GM23338 (cell line): Measurements from ENCODE around the gene SERPING1. TPM values are rescaled to one million over a fixed set of nuclear protein-coding genes. Genes with fewer than 3 reads are reported as not detected.
A peak's percentile ranks its signal among the peaks of the same experiment; 100 is the strongest.

Source experiments
- ATAC-seq: fragments of 200-7000 bp; cut with Tn5 transposase; 3 replicates; pipeline ENCODE4 v1.9.1; 2020
- DNase-seq: peaks from one replicate; pipeline ENCODE4 v3.0.0-alpha.2; 2015; ENCODE audit warnings: low spot score
- H2AFZ ChIP-seq: fragments of 200-600 bp; sonication (generic); 2 replicates; pipeline ENCODE4 v1.8.0; 2016; ENCODE audit warnings: antibody characterized with exemption, mild to moderate bottlenecking, moderate library complexity
- H3F3A ChIP-seq: fragments of 200-600 bp; sonication (generic); replicated peaks from 2 replicates; pipeline ENCODE4 v1.8.0; 2017; ENCODE audit warnings: antibody characterized with exemption, mixed run types, low read depth
- H3K27ac ChIP-seq: fragments of 200-600 bp; sonication (generic); 2 replicates; pipeline ENCODE4 v1.6.1; 2016; ENCODE audit warnings: low read depth
- H3K27me3 ChIP-seq: fragments of 200-600 bp; sonication (generic); 2 replicates; pipeline ENCODE4 v1.8.0; 2016; ENCODE audit warnings: mild to moderate bottlenecking, mixed run types, moderate library complexity; ENCODE audit not compliant: insufficient read depth
- H3K36me3 ChIP-seq: fragments of 200-600 bp; sonication (generic); 2 replicates; pipeline ENCODE4 v1.8.0; 2016; ENCODE audit warnings: mild to moderate bottlenecking; ENCODE audit not compliant: insufficient read depth
- H3K4me1 ChIP-seq: fragments of 200-600 bp; sonication (generic); 2 replicates; pipeline ENCODE4 v1.8.0; 2016; ENCODE audit warnings: mild to moderate bottlenecking, moderate library complexity; ENCODE audit not compliant: insufficient read depth
- H3K4me2 ChIP-seq: fragments of 200-600 bp; sonication (generic); 2 replicates; pipeline ENCODE4 v1.7.1; 2017; ENCODE audit warnings: mixed run types
- H3K4me3 ChIP-seq: fragments of 200-600 bp; sonication (generic); 2 replicates; pipeline ENCODE4 v1.6.1; 2016; ENCODE audit warnings: mixed run types
- H3K79me2 ChIP-seq: fragments of 200-600 bp; sonication (generic); replicated peaks from 2 replicates; pipeline ENCODE4 v1.8.0; 2017; ENCODE audit warnings: mild to moderate bottlenecking; ENCODE audit not compliant: insufficient read depth
- H3K9me2 ChIP-seq: fragments of 200-600 bp; sonication (generic); 2 replicates; pipeline ENCODE4 v1.8.0; 2017; ENCODE audit not compliant: insufficient read depth
- H4K20me1 ChIP-seq: fragments of 200-600 bp; sonication (generic); replicated peaks from 2 replicates; pipeline ENCODE4 v1.8.0; 2017; ENCODE audit warnings: mild to moderate bottlenecking; ENCODE audit not compliant: insufficient read depth
- H3K27ac Mint-ChIP-seq: 2 replicates; pipeline ENCODE4 v1.8.0; 2020; ENCODE audit warnings: inconsistent platforms, mild to moderate bottlenecking, moderate library complexity, mixed read lengths
- H3K27me3 Mint-ChIP-seq: 3 replicates; pipeline ENCODE4 v1.8.0; 2022; ENCODE audit warnings: low read depth, mild to moderate bottlenecking, moderate library complexity, mixed read lengths, inconsistent platforms; ENCODE audit not compliant: insufficient read depth, poor library complexity
- H3K36me3 Mint-ChIP-seq: 3 replicates; pipeline ENCODE4 v1.8.0; 2021; ENCODE audit warnings: low read depth, mild to moderate bottlenecking, inconsistent platforms, moderate library complexity, mixed read lengths
- H3K4me1 Mint-ChIP-seq: 3 replicates; pipeline ENCODE4 v1.8.0; 2020; ENCODE audit warnings: mild to moderate bottlenecking, inconsistent platforms, mixed read lengths
- H3K4me3 Mint-ChIP-seq: 3 replicates; pipeline ENCODE4 v1.8.0; 2021; ENCODE audit warnings: moderate library complexity, mild to moderate bottlenecking, inconsistent platforms, mixed read lengths
- H3K9me3 Mint-ChIP-seq: 3 replicates; pipeline ENCODE4 v1.8.0; 2020; ENCODE audit warnings: moderate library complexity, mild to moderate bottlenecking, inconsistent platforms, mixed read lengths
- CREB1 ChIP-seq: fragments of 250-450 bp; sonication (Bioruptor Pico); IDR thresholded peaks from 2 replicates; pipeline ENCODE4 v1.5.0; 2020; ENCODE audit warnings: low read depth, mild to moderate bottlenecking, moderate library complexity
- CTCF ChIP-seq, 2 experiments: fragments of 200-600 bp in 1 of 2; sonication (generic) in 1 of 2; conservative IDR thresholded peaks; 2 replicates each; pipeline versions ENCODE4 v1.5.1 to v1.6.1; 2016 to 2017; ENCODE audit warnings: antibody characterized with exemption in 2 of 2, low read depth in 2 of 2, mild to moderate bottlenecking in 2 of 2, moderate library complexity in 1 of 2
- ETS1 ChIP-seq: IDR thresholded peaks from 2 replicates; pipeline ENCODE4 v1.6.1; 2016; ENCODE audit warnings: antibody characterized with exemption
- EZH2phosphoT487 ChIP-seq: fragments of 200-600 bp; sonication (generic); IDR thresholded peaks from one replicate; pipeline ENCODE4 v1.8.1; 2018; ENCODE audit warnings: antibody characterized with exemption; ENCODE audit not compliant: unreplicated experiment
- JUNB ChIP-seq: IDR thresholded peaks from one replicate; pipeline ENCODE4 v1.6.1; 2016; ENCODE audit warnings: antibody characterized with exemption; ENCODE audit not compliant: unreplicated experiment
- NANOG ChIP-seq: IDR thresholded peaks from 2 replicates; pipeline ENCODE4 v1.6.1; 2016; ENCODE audit warnings: antibody characterized with exemption, borderline replicate concordance
- POLR2AphosphoS5 ChIP-seq: IDR thresholded peaks from 2 replicates; pipeline ENCODE4 v1.6.1; 2016; ENCODE audit warnings: antibody characterized with exemption, low read depth
- STAT1 ChIP-seq: IDR thresholded peaks from one replicate; pipeline ENCODE4 v1.6.1; 2016; ENCODE audit warnings: antibody characterized with exemption; ENCODE audit not compliant: unreplicated experiment
- ZNF114 ChIP-seq: fragments of 250-450 bp; sonication (Bioruptor Pico); IDR thresholded peaks from 2 replicates; pipeline ENCODE4 v1.5.0; 2020; ENCODE audit warnings: mild to moderate bottlenecking, moderate library complexity
- ZNF331 ChIP-seq: fragments of 250-450 bp; sonication (Bioruptor Pico); IDR thresholded peaks from 2 replicates; pipeline ENCODE4 v1.5.0; 2020; ENCODE audit warnings: low read depth, mild to moderate bottlenecking, moderate library complexity
- ZNF462 ChIP-seq: fragments of 250-450 bp; sonication (Bioruptor Pico); IDR thresholded peaks from 2 replicates; pipeline ENCODE4 v1.5.0; 2020; ENCODE audit warnings: mild to moderate bottlenecking, moderate library complexity
- polyA plus RNA-seq: library from polyadenylated mRNA; unstranded; fragments of >200 nt; fragmentation: Nextera tagmentation; extraction: Ambion mirVana; gene quantifications from 2 replicates; pipeline ENCODE4 v1.2.1, GENCODE V29; 2016
- total RNA-seq: library from RNA; depleted of rRNA; stranded (reverse); fragments of >200 nt; shearing (Covaris generic); gene quantifications from 2 replicates; pipeline ENCODE4 v1.2.3, GENCODE V29; 2014
- TF ChIP-seq, protein P1 (sequence below): IDR thresholded peaks from one replicate; pipeline ENCODE4 v1.6.1; 2018; ENCODE audit warnings: antibody characterized with exemption; ENCODE audit not compliant: unreplicated experiment

The SERPING1 gene
- total and polyA plus RNA-seq, 2 experiments from 2014 or later: 42.3 to 54.7 TPM

DNA sequence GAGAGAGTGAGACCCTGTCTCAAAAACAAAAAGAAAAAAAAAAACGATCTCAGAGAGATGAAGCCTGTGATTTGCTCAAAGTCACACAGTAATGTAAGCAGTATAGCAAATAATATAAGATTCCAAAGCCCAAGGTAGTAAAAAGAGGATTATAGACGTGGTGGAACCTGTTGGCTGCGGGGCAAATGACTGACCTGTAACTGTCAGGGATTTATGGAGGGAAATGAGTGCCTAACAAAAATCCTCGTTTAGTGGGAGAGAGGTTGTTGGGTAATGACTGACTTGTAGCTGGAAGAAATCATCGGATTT is 59.4 kb downstream of the SERPING1 start:
- Histone ChIP-seq H3K27ac (no peak overlapping the region), H3K79me2 (peaks cover 19% of the 10 kb centered on the region), H4K20me1 (0 out of 2 replicates have a peak, but pooled peaks cover 4% of the 10 kb centered on the region), H3K4me1 (peaks cover 7% of the 10 kb centered on the region), H2AFZ (no peak overlapping the region), H3K27me3 (peaks cover 22% of the 10 kb centered on the region), H3K4me3 (peak overlapping the region; percentile 81), H3K9me2 (no peaks in the 10 kb centered on the region), H3K36me3 (peaks cover 18% of the 10 kb centered on the region), H3F3A (0 out of 2 replicates have a peak, but pooled peaks cover 3% of the 10 kb centered on the region), H3K4me2 (peak overlapping the region; percentile 68)
- DNase-seq (no peak), ATAC-seq (no peak)
- Mint-ChIP-seq H3K27me3 (peaks cover 23% of the 10 kb centered on the region), H3K36me3 (peaks cover 25% of the 10 kb centered on the region), H3K27ac (no peak overlapping the region), H3K4me1 (peaks cover 19% of the 10 kb centered on the region), H3K4me3 (peak overlapping the region; percentile 99), H3K9me3 (no peaks in the 10 kb centered on the region; the same call in 2 of the 3 replicates)
- TF ChIP-seq CREB1 (CRISPR knock-in tag) (no peak), ETS1 (no peak), ZNF331 (no peak), CTCF (conservative IDR thresholded peaks at IDR 0.05; ENCODE audit: low read depth in 2 of 2) (no peak), NANOG (no peak), STAT1 (no peak), JUNB (no peak), ZNF114 (CRISPR knock-in tag) (no peak), POLR2AphosphoS5 (no peak), ZNF462 (CRISPR knock-in tag) (no peak), EZH2phosphoT487 (no peak)
- TF ChIP-seq, protein P1, sequence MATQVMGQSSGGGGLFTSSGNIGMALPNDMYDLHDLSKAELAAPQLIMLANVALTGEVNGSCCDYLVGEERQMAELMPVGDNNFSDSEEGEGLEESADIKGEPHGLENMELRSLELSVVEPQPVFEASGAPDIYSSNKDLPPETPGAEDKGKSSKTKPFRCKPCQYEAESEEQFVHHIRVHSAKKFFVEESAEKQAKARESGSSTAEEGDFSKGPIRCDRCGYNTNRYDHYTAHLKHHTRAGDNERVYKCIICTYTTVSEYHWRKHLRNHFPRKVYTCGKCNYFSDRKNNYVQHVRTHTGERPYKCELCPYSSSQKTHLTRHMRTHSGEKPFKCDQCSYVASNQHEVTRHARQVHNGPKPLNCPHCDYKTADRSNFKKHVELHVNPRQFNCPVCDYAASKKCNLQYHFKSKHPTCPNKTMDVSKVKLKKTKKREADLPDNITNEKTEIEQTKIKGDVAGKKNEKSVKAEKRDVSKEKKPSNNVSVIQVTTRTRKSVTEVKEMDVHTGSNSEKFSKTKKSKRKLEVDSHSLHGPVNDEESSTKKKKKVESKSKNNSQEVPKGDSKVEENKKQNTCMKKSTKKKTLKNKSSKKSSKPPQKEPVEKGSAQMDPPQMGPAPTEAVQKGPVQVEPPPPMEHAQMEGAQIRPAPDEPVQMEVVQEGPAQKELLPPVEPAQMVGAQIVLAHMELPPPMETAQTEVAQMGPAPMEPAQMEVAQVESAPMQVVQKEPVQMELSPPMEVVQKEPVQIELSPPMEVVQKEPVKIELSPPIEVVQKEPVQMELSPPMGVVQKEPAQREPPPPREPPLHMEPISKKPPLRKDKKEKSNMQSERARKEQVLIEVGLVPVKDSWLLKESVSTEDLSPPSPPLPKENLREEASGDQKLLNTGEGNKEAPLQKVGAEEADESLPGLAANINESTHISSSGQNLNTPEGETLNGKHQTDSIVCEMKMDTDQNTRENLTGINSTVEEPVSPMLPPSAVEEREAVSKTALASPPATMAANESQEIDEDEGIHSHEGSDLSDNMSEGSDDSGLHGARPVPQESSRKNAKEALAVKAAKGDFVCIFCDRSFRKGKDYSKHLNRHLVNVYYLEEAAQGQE: no peak
